Gastroesophageal sphincter (tissue), 3 donors: ENCODE data around the gene LZTS2.

Source experiments
- POLR2A ChIP-seq, 2 donors: fragments of 450-650 bp; IDR thresholded peaks; one replicate each; pipeline ENCODE4 v1.6.1; 2017; ENCODE audit warnings: antibody characterized with exemption in 2 of 2, mild to moderate bottlenecking in 2 of 2, moderate library complexity in 1 of 2
- TF ChIP-seq, protein P1 (sequence below), 4 experiments: fragments of 200-600 bp in 2 of 4; fragments of 450-650 bp in 2 of 4; sonication (generic) in 1 of 4; IDR thresholded peaks; one replicate each; pipeline ENCODE4 v1.5.1; 2017 to 2019; ENCODE audit warnings: antibody characterized with exemption in 4 of 4, mild to moderate bottlenecking in 2 of 4, moderate library complexity in 2 of 4

DNA sequence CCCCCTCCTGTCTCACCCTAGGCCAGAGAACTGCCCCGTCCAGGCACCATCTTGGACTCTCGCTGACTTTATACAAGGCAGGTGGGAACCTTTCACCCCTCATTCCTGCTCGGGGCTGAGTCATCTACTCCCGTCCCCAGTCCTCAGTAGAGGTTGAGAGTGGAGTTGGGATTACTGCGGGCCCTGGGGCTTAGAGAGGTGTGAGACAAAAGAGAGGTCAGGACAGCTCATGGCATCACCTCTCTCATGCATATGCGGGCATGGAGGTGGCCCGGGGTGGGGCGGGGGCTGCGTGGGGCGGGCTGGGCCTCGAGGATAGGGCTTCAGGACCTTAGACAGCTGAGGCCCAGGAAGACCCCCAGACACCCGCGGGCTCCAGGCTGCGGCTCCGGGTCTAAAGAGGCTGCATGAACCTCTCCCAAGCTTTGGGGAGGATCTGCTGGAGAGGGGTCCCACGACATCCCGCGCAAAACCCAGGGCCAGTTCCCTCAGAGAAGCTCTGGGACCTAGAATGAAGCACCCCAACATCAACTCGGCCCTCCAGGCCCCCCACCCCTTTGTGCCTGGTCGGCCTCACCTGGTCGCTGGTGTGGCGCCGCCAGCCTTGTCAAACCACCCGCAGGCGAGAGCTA is 31.0 kb downstream of the LZTS2 start:
- TF ChIP-seq POLR2A (IDR thresholded peaks at IDR 0.05), result no peak
- TF ChIP-seq, protein P1, sequence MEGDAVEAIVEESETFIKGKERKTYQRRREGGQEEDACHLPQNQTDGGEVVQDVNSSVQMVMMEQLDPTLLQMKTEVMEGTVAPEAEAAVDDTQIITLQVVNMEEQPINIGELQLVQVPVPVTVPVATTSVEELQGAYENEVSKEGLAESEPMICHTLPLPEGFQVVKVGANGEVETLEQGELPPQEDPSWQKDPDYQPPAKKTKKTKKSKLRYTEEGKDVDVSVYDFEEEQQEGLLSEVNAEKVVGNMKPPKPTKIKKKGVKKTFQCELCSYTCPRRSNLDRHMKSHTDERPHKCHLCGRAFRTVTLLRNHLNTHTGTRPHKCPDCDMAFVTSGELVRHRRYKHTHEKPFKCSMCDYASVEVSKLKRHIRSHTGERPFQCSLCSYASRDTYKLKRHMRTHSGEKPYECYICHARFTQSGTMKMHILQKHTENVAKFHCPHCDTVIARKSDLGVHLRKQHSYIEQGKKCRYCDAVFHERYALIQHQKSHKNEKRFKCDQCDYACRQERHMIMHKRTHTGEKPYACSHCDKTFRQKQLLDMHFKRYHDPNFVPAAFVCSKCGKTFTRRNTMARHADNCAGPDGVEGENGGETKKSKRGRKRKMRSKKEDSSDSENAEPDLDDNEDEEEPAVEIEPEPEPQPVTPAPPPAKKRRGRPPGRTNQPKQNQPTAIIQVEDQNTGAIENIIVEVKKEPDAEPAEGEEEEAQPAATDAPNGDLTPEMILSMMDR (IDR thresholded peaks at IDR 0.05), result no peak
